Fibroblast of lung (primary cell): Measurements from ENCODE around the gene PCBP3.
"Not testable (repeated sequence)": the region's sequence is repeated elsewhere in the genome, so short reads cannot be mapped to it uniquely, and the experiment has no call there.

Source experiments
- CTCF ChIP-seq, 2 donors: IDR thresholded peaks in 1 of 2; conservative IDR thresholded peaks in 1 of 2; 1 replicate in 1 of 2; 2 replicates in 1 of 2; pipeline ENCODE4 v1.5.1; 2011 to 2012; ENCODE audit warnings: low read length in 2 of 2, control low read depth in 1 of 2, inconsistent platforms in 1 of 2, low read depth in 1 of 2, mild to moderate bottlenecking in 1 of 2
- EZH2 ChIP-seq: IDR thresholded peaks from 2 replicates; pipeline ENCODE4 v1.5.1; 2012; ENCODE audit warnings: low read length, control low read depth, mild to moderate bottlenecking; ENCODE audit errors: missing control alignments

GRCh38 chr21:45609616-45610015 lies 33.9 kb upstream of the PCBP3 start:
- not testable (repeated sequence) for TF ChIP-seq CTCF (conservative IDR thresholded peaks at IDR 0.05 in 1 of 2, IDR thresholded peaks at IDR 0.05 in 1 of 2; ENCODE audit: low read depth in 1 of 2, low read length in 2 of 2); EZH2
